Stimulated activated CD8-positive, alpha-beta memory T cell treated with anti-CD3 and anti-CD28 coated beads, Interleukin-15, amount 100 ng/mL, for 4 hours (primary cell): ENCODE results near the gene ITGA1.
A peak's percentile ranks its signal among the peaks of the same experiment; 100 is the strongest.

Experiments
- DNase-seq, 2 donors: peaks; one replicate each; pipeline ENCODE4 v3.0.0-alpha.2; 2020; ENCODE audit warnings: low read depth in 2 of 2

Gene ITGA1

DNA sequence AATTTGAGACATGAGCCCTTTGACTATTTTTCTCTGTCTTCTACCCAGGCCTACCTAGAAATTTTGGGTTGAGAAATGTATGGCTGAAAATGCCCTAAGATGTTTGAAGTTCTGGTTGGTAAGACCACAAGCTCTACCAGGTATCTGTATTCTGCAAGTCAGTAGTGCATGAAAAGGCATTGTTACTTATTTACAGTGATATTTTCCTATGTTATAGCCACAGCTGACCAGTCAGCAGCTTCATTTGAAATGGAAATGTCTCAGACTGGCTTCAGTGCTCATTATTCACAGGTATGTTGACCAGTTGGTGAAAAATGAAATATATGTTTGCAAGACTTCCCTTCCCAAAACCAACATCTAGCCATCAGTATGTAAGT lies 109.5 kb downstream of the ITGA1 start:
- DNase-seq, result no peak

DNA sequence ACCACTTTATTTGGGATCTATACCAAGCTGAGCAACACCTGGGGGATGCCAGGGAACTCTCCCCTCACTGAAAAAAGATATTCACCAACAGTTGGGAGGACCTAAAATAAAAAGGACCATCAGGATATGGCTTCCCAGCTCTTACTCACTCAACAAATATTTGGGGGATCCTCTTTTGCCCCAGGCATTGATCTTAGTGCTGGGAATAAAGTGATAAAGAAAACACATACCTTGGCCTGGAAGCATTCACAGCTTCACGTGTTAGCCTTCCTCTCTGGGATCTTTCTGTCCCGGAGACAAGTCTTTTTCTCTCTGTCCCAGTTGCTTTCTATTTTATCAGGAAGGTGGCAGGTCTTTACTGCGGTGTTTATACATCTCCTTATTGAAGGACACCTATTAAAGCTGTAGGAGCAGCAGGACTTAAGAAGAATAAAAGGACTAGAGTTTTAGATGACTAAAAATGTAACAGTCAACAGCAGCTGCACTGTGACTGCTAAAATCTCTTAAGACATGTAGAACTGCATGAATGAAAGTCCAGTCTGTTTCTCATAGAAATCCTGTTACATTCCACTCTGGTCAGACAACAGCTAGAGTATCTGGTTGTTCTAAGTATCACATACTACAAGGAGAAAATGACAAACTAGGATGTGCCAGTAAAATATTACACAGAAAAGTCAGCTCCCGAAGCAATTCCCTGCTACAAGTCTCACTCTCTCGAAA lies 111.4 kb downstream of the ITGA1 start:
- no peak for DNase-seq

DNA sequence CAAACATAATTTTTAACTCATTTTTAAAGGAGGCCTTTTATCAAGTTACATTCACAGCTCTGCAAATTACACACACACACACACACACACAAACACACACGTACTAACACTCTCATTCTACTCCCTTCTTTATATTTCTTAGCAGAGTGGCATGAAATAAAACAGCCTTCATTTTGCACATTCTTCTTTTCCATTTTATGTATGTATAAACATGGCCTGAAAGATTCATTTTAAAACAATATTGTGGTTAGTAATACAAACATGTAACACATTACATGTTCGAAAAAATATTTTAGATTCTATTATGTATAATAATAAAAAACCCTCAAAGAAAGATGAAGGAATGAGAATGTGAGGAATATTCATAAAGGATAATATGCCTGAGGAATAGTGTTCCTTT lies 115.4 kb downstream of the ITGA1 start:
- no peak for DNase-seq

DNA sequence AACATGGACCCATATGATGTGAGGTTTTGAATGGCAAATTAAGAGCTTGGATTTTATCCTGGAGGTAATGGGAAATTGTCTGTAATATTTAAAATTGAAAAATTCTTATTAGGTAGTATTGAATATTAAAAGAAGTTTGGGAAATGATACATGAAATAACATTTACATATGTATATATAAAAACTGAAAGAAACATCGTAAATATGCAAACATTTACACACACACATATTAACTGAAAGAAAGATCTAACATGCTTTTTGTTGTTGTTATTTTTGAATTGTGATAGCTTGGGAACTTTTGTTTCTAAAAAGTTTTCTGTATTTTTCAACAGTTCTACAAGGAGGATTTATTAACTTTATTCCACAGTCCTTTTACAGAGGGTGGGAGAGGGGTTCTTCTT lies 118.6 kb downstream of the ITGA1 start:
- DNase-seq, result no peak

DNA sequence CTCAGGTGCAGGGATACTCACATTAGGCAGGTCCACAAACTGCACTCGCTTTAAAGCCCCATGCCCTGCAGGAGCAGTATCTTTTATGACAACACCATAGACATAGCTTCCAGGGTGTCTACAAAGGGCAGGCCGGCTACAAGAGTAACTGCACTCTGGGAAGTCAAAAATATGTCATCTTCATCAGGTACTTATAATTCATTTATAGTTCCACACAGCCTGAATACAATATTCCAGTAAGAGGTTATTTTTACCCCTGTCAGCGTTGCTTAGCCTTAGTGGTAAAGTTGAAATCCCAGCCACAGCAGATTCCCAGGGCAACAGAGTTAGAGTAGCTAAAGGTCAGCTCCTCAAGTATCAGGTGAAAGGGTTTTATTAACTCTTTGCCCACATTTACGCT lies 119.1 kb downstream of the ITGA1 start:
- no peak for DNase-seq

DNA sequence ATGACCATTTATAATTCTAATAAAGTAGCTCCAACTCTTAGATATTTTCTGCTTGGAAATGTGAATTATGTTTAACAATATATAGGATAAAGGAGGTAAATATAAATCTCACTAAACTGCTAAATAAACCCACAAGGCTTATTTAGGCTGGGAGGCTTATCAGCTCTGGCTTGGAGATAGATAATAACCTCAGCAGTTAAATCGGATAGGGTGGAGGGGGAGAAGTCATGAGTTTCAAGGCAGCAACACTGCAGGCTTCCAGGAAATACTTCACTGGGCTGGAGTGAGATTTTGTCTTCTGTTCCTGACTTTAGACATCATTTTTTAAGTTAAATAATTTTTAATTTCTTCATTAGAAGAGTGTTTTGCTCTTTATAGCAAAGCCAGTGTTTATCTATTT lies 121.5 kb downstream of the ITGA1 start:
- no peak for DNase-seq

DNA sequence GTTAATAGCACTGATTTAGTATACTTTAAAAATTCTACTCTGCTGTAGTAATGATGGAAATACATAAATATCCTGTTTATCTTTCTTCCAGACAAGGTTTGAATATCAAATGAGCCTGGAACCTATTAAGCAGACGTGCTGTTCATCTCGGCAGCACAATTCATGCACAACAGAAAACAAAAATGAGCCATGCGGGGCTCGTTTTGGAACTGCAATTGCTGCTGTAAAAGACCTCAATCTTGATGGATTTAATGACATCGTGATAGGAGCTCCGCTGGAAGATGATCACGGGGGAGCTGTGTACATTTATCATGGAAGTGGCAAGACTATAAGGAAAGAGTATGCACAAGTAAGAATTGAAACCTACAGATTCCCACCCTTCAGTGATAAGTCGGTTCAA lies 122.4 kb downstream of the ITGA1 start:
- DNase-seq, result no peak

DNA sequence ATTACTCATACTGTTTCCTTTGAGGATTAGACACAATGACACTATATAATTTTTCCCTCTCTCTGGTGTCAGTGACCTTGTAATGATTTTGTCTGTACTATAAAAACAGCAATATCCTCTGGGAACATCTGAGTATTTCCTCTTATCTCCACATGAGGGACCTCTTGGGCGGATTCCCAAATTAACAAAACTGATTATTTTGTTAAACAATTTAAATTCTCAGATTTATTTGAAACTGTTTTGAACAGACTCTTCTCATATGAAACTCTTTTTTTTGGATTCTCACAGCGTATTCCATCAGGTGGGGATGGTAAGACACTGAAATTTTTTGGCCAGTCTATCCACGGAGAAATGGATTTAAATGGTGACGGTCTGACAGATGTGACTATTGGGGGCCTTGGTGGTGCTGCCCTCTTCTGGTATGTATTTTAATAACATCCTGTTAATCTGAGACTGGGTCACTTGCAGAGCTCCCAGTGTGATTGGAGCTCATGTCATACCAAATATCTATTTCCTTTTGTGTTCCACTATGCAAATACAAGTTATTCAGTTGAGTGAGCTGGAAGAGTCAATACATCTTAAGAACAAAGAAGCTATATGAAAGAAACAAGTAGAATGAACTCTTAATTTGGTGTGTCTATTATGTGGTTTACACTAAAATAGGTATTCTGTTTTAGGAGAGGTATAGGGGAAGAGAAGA lies 127.6 kb downstream of the ITGA1 start:
- peak in 1 of 2 donors; percentile 6 for DNase-seq

DNA sequence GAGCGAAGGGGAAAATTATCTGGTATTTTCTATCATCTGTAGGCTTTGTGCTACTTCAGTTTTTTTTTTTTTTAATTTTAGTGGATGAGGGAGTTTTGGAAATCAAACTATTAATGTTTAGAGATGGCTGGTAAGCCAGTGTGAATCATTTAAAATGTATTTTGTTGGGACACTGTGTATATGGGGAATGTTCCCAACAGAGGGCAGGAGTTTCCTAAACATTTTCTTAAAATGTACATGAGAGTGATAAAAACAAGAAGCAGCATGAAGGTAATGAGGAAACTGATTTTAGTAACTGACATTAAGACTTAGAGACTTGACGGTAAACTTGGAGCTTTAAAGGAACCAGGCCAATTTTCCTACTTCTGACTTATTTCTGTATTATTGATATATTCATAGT lies 133.2 kb downstream of the ITGA1 start:
- no peak for DNase-seq

DNA sequence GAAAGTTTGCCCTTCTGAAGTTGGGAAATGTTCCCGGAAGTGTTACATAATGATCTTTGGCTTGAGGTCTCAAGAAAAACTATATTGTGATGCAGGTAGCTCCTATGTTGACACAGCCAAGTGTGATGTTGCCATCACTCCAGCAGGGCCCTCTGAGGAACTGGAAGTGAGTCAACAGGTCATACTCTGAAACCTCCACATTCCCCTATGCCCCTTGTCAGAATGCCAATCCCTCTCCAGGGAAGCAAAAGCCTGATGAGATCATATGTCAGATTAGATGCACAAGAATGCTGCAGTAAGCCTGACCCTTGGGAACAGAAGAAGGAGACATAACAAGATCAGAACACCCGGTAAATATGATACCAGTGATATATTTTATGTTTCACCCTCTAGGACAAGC lies 134.7 kb downstream of the ITGA1 start:
- DNase-seq, result no peak

DNA sequence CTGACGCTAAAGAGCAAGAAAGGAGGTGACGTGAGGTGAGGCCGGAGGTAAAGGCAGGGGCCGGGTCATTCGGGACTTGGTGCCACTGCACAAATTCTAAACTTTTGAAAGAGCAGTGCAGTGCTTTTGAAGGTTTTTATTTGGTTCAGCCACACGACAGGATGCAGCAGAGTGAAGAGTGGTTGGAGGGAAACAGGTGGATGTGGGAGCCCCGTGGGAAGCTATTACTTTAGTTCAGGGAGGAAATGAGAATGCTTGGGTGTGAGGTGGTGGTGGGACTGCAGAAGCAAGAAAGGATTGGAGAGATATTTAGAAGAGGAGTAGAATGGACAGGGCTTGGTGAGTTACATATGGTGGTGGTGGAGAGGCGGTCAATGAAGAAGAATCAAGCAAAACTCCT lies 136.7 kb downstream of the ITGA1 start:
- no peak for DNase-seq

DNA sequence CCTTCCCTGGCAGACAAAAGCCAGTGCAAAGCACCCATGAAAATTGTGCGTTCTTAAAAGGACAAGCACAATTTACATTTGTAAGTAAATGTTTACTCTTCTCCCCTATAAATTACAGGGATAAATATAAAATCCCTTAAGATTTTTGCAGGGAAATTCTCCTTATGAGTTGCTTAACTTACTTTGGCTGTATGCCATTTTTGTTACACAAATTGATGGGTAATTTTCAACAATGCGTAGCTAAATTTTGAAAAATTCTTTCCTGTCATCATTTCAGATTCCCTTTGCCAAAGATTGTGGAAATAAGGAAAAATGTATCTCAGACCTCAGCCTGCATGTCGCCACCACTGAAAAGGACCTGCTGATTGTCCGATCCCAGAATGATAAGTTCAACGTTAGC lies 137.3 kb downstream of the ITGA1 start:
- DNase-seq, result no peak

DNA sequence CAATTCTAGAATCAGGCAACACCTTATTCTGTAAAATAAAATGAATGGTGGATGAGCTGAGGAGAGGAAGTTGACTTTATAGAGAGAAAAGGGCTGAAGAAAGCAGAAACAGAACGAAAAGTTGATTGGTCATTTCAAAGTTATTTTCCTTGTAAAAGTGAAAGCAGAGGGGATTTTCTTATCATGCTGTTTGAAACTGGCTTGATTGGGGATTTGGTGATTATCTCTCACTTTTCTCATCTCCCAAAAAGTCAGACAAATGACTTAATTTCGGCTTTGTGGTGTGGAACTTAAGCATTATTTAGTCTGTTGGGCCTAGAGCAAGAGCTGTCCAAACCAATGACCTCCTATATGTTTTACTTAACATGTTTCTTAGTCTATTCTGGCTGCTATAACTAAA lies 141.0 kb downstream of the ITGA1 start:
- DNase-seq, result no peak

DNA sequence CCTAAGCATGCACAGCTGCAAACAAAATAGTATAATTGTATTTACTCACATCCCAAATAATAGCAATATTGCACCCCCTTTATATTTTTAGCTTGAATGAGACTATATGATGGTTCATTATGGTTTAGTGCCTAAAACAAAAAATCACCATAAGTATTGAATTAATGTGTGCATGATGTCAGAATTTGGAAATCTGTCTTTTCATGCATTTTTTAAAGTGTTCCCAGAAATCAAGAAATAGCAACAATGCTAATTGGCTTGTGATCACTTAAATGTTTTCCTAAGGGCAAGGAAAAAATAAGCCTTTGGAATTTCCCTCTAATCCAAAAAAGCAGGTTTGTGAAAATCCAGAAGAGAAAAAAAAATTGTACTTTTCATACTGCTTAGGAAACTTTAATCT lies 150.5 kb downstream of the ITGA1 start:
- DNase-seq, result no peak

DNA sequence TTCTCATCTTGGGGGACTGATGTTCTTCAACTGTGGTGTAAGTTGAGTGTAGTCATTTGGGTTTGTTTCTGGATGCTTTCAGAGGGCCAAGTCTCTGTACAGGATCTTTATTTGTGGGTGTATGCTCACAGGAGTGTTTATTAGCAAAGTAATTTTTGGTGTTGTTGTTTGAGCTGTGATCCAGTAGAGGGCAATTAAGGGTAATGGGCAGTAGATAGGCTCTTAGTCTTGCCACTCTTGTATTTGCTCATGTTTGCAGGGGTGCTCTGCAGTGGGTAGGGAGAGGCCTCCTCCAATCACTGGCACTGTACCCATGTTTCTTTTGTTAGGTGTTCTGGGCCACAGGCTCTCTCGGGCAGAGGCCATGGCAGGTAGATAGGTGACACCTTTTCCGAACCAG lies 155.6 kb downstream of the ITGA1 start:
- DNase-seq, result no peak

DNA sequence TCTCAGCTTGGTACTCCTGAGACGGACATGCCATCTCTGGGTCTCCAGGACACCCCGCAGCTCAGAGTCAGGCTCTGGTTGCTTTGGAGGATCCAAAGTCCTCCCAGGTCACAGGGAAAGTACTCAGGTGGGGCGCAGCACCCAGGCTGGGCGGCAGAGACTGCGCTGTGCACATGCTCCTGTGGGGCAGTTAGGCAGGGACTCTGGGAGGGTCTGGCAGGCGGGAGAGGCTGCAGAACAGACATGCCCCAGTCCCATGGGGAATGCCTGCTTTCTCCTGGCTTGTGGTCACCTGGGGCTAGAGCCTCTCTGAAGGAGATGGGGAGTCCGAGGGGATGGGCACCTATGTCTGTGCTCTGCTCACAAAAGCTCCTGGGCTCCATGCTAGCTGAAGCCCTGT lies 156.1 kb downstream of the ITGA1 start:
- no peak for DNase-seq

DNA sequence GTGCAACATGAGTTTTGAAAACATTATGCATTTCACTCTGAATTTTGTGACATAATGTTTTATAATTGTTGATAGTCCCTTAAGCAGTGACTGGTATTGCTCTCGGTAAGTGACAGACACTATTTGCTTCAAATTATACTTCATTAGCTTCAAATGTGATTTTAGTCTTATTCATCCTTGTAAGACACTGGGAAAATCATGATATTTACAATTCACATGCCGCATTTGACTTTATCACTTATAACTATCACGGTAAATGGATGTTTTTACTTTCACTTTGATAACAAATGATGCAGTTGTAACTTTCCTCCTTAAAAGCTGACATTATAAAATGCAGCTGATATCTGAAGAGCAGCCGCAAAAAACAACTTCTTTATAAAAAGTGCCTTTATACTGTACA lies 157.3 kb downstream of the ITGA1 start:
- no peak for DNase-seq

DNA sequence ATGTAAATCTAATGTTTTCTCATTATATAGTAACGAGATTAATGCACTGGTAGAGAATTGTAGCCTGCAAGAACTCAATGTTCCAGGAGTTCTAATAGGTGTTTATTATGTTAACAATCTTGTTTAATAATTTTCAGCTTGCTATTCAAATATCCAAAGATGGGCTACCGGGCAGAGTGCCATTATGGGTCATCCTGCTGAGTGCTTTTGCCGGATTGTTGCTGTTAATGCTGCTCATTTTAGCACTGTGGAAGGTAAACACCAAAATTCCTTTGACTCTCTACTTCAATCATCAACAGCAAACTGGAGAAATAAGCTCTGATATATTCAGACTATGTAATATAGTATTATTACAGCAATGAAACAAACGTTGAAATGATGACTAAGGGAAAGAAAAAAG lies 159.5 kb downstream of the ITGA1 start:
- DNase-seq, result no peak

DNA sequence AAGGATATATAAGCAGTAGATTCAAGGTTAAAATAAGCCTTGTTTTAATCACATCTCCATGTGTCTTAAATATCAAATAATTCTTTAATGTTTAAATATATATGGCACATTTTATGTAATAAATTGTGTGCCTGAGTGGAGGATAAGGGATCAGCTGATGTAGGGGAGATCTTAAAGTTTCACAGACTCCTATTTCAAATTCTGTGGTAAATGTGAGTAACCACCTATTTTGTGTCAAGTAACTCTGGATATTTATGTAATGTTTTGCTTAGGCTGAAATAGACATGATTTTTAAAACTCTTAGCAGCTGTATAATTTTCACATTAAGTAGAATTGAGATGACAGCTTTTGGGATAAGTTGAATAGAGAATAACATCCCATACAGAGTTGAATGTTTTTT lies 160.1 kb downstream of the ITGA1 start:
- no peak for DNase-seq

DNA sequence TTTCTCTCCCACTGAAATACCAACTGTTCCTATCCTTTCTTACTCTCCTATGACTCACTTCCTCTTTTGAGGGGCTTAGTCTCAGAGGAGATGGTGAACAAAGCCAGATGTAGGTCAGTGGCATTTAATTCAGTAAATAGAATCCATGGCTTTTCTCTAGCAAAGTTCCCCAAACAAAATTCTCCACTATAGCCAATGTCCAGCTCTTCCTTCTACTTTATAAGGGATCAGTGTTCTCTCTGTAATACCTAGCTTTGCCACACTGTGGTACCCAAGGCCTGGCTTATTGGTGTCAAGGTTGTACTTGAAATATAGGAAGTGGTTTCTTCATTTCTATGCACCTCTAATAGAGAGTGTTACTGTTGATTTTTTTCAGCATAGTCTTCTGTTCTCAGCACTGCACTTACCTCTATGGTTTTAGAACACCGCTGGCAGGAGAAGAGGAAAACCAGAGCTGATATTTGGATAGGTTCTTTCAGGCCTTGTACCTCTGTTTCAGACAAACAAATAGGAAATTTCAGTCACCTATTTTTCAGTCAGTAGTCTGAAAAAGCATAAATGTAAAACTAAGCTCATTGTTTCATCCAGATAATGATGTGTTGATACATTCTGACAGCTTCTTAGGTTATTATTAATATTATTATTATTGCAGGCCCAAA lies 160.8 kb downstream of the ITGA1 start:
- DNase-seq, result peak in 1 of 2 donors; percentile 18

DNA sequence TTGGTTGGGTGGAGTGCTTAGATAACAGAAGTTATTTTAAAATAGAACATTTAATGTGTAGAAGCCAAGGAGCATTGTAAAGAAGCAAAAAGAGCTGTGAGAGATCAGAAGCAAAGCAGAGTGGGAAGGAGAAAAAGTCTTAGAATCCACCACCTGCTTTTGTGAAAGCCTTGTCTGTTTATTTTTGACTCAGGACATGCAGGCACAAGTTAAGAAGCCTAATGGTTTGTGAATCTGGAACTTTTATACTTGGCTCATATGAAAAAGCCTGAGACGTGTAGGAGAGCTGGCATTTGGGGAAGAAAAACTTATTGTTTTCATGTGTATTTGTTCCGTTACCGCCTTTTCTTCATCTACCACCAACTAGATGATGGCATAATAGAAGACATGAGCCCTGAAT lies 163.0 kb downstream of the ITGA1 start:
- DNase-seq, result no peak

DNA sequence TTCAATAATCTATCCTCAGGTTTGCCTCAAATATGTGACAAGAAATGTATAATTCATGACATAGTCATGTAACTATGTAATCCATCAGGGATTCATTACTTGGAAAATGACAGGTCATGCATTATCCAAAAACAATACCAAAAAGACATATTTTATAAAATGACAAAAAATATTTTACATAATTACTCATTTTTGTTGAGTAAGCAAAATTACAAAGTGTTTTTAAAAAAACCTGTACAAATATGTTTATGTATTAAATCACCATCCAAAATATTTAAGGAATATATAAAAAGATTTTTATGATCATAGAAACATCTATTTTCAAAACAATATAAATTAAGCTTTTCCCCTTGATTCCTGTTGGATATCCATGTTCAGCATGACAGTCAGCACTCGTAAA lies 164.8 kb downstream of the ITGA1 start:
- no peak for DNase-seq

DNA sequence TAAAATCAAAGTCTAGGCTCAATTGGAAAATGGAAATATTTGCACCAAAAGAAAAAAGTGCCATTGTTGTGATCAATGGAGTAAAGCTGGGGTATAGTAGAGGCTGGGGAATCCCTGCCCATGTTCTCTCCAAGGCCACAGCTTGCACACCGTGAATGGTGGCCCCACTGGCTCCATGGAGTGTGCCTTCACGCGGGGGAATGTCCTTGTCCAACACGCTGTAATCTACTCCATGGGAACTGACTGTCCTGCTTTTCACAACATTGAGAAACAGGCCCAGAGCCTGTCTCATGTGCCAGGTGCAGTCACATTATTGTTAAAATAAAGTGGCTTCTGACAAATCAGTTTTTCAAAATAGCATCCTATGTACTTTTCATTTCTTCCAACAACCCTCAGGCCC lies 168.3 kb downstream of the ITGA1 start:
- no peak for DNase-seq
